Amniotic epithelial cell (primary cell): ENCODE results near the gene LRCH1.
A peak's percentile ranks its signal among the peaks of the same experiment; 100 is the strongest.

ENCODE experiments used
- DNase-seq: peaks from one replicate; pipeline ENCODE4 v3.0.0-alpha.2; 2010; ENCODE audit warnings: low read depth

The LRCH1 gene

GRCh38 chr13:46665633-46666482 is 112.9 kb downstream of the LRCH1 start:
- DNase-seq, result no peak

- no peak for DNase-seq
Observed at GRCh38 chr13:46666727-46667456, 113.9 kb downstream of the LRCH1 start.

- no peak for DNase-seq
Observed at GRCh38 chr13:46667687-46668281, 114.8 kb downstream of the LRCH1 start.

GRCh38 chr13:46668302-46668720 is 115.3 kb downstream of the LRCH1 start:
- peak; percentile 78 for DNase-seq

GRCh38 chr13:46668931-46669525 is 116.1 kb downstream of the LRCH1 start:
- no peak for DNase-seq

GRCh38 chr13:46672338-46673090 is 119.5 kb downstream of the LRCH1 start:
- DNase-seq, result no peak

GRCh38 chr13:46675016-46675415 is 122.0 kb downstream of the LRCH1 start:
- DNase-seq, result no peak

GRCh38 chr13:46676378-46676725 is 123.4 kb downstream of the LRCH1 start:
- no peak for DNase-seq

GRCh38 chr13:46679369-46680120 is 126.6 kb downstream of the LRCH1 start:
- peak; percentile 72 for DNase-seq

GRCh38 chr13:46682015-46682414 is 129.0 kb downstream of the LRCH1 start:
- DNase-seq, result no peak

- no peak for DNase-seq
Observed at GRCh38 chr13:46682707-46683106, 129.7 kb downstream of the LRCH1 start.

GRCh38 chr13:46683676-46684260 is 130.8 kb downstream of the LRCH1 start:
- DNase-seq, result peak; percentile 53

- DNase-seq, result peak; percentile 58
Observed at GRCh38 chr13:46684287-46685001, 131.5 kb downstream of the LRCH1 start.

- no peak for DNase-seq
Observed at GRCh38 chr13:46685006-46685730, 132.2 kb downstream of the LRCH1 start.

GRCh38 chr13:46686171-46686570 is 133.2 kb downstream of the LRCH1 start:
- no peak for DNase-seq

GRCh38 chr13:46687810-46688209 is 134.8 kb downstream of the LRCH1 start:
- peak; percentile 69 for DNase-seq

GRCh38 chr13:46688306-46688705 is 135.3 kb downstream of the LRCH1 start:
- no peak for DNase-seq

- no peak for DNase-seq
Observed at GRCh38 chr13:46698014-46698413, 145.0 kb downstream of the LRCH1 start.

GRCh38 chr13:46698910-46699460 is 146.0 kb downstream of the LRCH1 start:
- DNase-seq, result peak; percentile 47
